Measurements from ENCODE around the gene CACNG4.
A peak's percentile ranks its signal among the peaks of the same experiment; 100 is the strongest.
"Not testable (repeated sequence)": the region's sequence is repeated elsewhere in the genome, so short reads cannot be mapped to it uniquely, and the experiment has no call there.

Gene CACNG4

DNA sequence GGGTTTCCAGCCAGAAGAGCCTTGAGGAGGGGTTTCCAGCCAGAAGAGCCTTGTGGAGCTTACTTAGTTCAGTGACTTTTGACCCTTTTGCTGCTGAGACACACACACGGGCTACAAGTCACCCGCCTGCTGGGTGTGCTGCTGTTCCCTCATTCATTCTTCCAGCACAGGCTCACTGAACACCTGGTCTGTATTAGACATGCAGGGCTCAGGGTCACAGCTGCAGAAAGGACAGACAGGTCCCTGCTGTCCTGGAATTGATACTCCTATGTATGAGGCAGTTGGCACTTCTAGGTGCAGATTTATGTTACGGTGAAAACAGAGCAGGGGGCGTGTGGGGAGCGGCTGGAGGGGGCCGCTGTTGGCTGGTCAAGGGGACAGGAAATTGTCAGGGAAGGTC is 6.8 kb downstream of the CACNG4 start:
- DNase-seq (ENCODE audit: extremely low read depth, low read depth), result no peak
- no peak overlapping the region for H3K4me3 ChIP-seq (replicated peaks; ENCODE audit: low read depth, low read length)
- TF ChIP-seq, protein P1, sequence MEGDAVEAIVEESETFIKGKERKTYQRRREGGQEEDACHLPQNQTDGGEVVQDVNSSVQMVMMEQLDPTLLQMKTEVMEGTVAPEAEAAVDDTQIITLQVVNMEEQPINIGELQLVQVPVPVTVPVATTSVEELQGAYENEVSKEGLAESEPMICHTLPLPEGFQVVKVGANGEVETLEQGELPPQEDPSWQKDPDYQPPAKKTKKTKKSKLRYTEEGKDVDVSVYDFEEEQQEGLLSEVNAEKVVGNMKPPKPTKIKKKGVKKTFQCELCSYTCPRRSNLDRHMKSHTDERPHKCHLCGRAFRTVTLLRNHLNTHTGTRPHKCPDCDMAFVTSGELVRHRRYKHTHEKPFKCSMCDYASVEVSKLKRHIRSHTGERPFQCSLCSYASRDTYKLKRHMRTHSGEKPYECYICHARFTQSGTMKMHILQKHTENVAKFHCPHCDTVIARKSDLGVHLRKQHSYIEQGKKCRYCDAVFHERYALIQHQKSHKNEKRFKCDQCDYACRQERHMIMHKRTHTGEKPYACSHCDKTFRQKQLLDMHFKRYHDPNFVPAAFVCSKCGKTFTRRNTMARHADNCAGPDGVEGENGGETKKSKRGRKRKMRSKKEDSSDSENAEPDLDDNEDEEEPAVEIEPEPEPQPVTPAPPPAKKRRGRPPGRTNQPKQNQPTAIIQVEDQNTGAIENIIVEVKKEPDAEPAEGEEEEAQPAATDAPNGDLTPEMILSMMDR (IDR thresholded peaks at IDR 0.05; ENCODE audit: low read depth, low read length, missing control alignments), result no peak

DNA sequence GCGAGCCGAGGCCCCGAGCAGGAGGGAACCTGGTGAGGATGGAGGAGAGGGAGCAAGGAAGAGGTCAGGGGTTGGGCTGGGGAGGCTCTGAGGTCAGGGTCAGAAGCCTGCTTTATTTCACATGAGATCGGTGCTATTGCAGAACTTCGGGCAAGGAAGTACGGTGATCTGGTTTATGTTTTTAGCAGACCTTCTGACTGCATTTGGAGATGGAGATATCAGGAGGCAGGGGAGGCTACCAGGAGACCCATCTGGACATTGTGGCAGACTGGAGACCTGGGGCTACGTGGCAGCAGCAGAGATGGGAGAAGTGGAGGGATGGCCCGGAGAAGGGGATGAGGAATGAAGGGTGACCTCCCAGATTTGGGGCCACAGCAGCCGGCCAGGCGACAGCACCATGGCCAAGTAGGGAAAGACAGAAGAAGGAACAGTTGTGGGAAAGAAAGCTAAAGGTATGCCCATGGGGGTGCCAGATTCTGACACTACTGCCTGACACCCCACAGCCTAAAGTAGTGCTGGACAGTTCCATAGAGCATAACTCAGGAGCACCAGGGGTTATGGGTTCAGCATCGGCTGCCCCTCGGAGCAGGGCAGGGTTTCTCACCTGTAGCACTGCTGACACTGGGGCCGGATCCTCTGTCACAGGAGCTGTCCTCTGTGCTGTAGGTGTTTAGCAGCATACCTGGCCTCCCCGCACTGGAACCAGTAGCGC is 7.4 kb downstream of the CACNG4 start:
- TF ChIP-seq, protein P1 (IDR thresholded peaks at IDR 0.05; ENCODE audit: low read depth, low read length, missing control alignments), result no peak
- H3K4me3 ChIP-seq (replicated peaks; ENCODE audit: low read depth, low read length), result no peak overlapping the region
- DNase-seq (ENCODE audit: extremely low read depth, low read depth), result no peak

DNA sequence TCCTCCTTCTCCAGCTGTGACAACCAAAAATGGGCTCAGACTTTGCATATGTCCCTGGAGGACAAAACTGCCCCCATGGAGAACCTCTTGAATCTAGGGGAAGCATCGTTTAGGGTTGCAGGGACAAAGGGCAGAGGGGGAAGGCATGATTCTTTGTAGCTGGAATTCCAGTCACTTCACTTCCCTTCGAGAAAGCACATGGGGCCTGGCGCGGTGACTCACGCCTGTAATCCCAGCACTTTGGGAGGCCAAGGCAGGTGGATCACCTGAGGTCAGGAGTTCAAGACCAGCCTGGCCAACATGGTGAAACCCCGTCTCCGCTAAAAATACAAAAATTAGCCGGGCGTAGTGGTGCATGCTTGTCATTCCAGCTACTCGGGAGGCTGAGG is 7.9 kb downstream of the CACNG4 start:
- DNase-seq (ENCODE audit: extremely low read depth, low read depth); H3K4me3 ChIP-seq (replicated peaks; ENCODE audit: low read depth, low read length): not testable (repeated sequence)

DNA sequence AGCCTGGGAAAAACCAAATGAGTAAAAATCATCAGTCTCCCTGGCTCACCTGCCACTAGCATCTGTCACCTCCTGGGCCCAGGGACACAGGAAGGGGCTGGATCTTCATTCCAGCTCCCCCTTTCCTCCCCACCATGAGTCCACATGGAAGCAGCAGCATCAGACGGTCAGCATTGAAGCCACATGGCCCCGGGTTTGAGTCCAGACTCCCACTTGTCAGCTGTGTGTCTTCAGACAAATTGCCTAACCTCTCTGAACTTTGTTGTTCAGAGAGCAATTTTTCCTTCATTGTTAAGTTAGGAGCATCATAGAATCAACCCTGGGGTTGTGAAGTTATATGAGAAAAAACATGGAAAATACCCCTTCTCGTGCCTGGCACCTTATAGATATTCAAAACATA is 10.7 kb downstream of the CACNG4 start:
- H3K4me3 ChIP-seq (replicated peaks; ENCODE audit: low read depth, low read length), result no peak overlapping the region
- DNase-seq (ENCODE audit: extremely low read depth, low read depth), result no peak
- TF ChIP-seq, protein P1 (IDR thresholded peaks at IDR 0.05; ENCODE audit: low read depth, low read length, missing control alignments), result no peak

DNA sequence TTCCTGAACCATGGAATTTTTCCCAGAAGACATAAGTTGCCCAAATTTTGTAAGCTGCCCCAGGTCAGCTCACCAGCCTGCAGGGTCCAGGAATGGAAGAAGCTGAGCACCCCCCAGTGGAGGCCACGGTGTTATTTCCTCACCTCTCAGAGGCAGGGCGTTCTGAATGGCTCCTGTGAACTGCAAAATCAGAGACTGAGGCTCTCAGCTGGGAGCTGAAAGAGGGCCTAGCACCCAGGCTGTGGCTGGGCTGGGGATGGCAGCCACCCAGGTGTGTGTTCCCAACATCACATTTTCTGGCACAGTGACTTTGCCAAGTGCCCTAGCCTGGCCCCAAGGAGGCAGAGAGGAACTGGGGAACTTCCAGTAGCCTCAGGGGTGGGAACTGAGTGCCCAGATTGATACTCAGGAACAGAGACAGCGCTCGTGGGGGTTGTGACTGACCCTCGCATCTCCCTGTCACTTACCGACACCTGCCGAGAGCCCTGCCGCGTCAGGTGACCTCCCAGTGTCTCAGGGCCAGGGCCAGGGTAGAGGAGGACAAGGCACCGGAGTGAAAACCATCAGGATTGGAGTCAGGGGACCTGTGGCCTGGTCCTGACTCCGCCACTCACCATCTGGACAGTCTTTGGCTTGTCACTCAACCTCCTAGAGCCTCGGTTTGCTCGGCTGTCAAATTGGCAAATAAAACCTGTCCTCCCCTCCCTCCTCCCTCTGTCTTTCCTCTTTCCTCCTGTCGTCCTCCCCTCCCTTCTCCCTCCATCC is 11.3 kb downstream of the CACNG4 start:
- TF ChIP-seq, protein P1 (IDR thresholded peaks at IDR 0.05; ENCODE audit: low read depth, low read length, missing control alignments), result peak; percentile 23
- H3K4me3 ChIP-seq (replicated peaks; ENCODE audit: low read depth, low read length), result no peak overlapping the region
- DNase-seq (ENCODE audit: extremely low read depth, low read depth), result no peak

DNA sequence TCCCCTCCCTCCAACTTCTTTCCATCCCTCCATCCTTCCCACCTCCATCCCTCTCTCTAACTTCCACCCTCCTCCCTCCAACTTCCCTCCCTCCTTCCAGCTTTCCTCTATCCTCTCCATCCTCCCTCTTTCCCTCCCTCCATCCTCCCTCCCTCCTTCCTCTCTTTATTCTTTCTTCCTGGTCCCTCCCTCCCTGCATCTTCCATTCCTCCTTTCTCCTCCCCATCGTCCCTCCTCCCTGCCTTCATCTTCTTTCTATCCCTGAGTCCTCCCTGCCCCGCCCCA is 11.8 kb downstream of the CACNG4 start:
- no peak for DNase-seq (ENCODE audit: extremely low read depth, low read depth)
- no peak overlapping the region for H3K4me3 ChIP-seq (replicated peaks; ENCODE audit: low read depth, low read length)
- TF ChIP-seq, protein P1 (IDR thresholded peaks at IDR 0.05; ENCODE audit: low read depth, low read length, missing control alignments), result no peak

DNA sequence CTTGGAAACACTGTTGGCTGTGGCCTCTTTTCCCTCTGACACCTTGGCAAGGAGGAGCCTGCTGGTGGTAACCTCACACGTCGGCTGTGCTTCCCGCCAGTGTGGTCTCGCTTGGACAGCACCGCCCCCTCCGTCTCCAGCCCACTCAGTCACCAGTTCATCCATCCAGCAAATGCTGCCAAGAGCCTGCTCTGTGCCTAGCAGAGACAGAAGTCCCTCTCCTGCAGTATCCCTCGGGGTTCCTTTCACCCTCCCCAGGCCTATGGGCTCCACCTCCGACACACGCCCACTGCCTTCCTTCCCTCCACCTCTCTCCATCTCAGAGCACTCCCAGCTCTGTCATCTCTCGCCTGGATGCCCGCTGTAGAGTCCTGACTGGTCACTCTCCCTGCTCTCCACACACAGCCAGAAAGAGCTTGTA is 12.3 kb downstream of the CACNG4 start:
- no peak overlapping the region for H3K4me3 ChIP-seq (replicated peaks; ENCODE audit: low read depth, low read length)
- DNase-seq (ENCODE audit: extremely low read depth, low read depth), result no peak
- TF ChIP-seq, protein P1 (IDR thresholded peaks at IDR 0.05; ENCODE audit: low read depth, low read length, missing control alignments), result no peak

All from HFF-Myc (cell line).